GM23338 (cell line): ENCODE measurements around the gene ANO7.

Experiments used
- EZH2 ChIP-seq: fragments of 200-600 bp; sonication (generic); IDR thresholded peaks from one replicate; pipeline ENCODE4 v1.8.0; 2017; ENCODE audit warnings: antibody characterized with exemption, mild to moderate bottlenecking, low read depth; ENCODE audit not compliant: unreplicated experiment
- EZH2phosphoT487 ChIP-seq: fragments of 200-600 bp; sonication (generic); IDR thresholded peaks from one replicate; pipeline ENCODE4 v1.8.1; 2018; ENCODE audit warnings: antibody characterized with exemption; ENCODE audit not compliant: unreplicated experiment
- POLR2AphosphoS5 ChIP-seq: IDR thresholded peaks from 2 replicates; pipeline ENCODE4 v1.6.1; 2016; ENCODE audit warnings: antibody characterized with exemption, low read depth
- TF ChIP-seq, protein P1 (sequence below), 2 experiments: fragments of 200-600 bp in 1 of 2; sonication (generic) in 1 of 2; conservative IDR thresholded peaks; 2 replicates each; pipeline versions ENCODE4 v1.5.1 to v1.6.1; 2016 to 2017; ENCODE audit warnings: antibody characterized with exemption in 2 of 2, low read depth in 2 of 2, mild to moderate bottlenecking in 2 of 2, moderate library complexity in 1 of 2
- TF ChIP-seq, protein P2 (sequence below): IDR thresholded peaks from 2 replicates; pipeline ENCODE4 v1.6.1; 2016; ENCODE audit warnings: antibody characterized with exemption

DNA sequence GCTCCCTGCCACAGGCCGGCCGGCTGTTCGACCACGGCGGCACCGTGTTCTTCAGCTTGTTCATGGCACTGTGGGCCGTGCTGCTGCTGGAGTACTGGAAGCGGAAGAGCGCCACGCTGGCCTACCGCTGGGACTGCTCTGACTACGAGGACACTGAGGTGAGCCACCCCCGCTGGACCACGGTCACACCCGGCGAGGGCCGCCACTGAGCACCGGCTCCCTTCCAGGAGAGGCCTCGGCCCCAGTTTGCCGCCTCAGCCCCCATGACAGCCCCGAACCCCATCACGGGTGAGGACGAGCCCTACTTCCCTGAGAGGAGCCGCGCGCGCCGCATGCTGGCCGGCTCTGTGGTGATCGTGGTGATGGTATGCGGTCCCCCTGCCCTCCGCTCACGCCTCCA is 20.8 kb downstream of the ANO7 start:
- TF ChIP-seq EZH2 (no peak), POLR2AphosphoS5 (no peak), EZH2phosphoT487 (no peak)
- TF ChIP-seq, protein P1, sequence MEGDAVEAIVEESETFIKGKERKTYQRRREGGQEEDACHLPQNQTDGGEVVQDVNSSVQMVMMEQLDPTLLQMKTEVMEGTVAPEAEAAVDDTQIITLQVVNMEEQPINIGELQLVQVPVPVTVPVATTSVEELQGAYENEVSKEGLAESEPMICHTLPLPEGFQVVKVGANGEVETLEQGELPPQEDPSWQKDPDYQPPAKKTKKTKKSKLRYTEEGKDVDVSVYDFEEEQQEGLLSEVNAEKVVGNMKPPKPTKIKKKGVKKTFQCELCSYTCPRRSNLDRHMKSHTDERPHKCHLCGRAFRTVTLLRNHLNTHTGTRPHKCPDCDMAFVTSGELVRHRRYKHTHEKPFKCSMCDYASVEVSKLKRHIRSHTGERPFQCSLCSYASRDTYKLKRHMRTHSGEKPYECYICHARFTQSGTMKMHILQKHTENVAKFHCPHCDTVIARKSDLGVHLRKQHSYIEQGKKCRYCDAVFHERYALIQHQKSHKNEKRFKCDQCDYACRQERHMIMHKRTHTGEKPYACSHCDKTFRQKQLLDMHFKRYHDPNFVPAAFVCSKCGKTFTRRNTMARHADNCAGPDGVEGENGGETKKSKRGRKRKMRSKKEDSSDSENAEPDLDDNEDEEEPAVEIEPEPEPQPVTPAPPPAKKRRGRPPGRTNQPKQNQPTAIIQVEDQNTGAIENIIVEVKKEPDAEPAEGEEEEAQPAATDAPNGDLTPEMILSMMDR (conservative IDR thresholded peaks at IDR 0.05; ENCODE audit: low read depth in 2 of 2): no peak
- TF ChIP-seq, protein P2, sequence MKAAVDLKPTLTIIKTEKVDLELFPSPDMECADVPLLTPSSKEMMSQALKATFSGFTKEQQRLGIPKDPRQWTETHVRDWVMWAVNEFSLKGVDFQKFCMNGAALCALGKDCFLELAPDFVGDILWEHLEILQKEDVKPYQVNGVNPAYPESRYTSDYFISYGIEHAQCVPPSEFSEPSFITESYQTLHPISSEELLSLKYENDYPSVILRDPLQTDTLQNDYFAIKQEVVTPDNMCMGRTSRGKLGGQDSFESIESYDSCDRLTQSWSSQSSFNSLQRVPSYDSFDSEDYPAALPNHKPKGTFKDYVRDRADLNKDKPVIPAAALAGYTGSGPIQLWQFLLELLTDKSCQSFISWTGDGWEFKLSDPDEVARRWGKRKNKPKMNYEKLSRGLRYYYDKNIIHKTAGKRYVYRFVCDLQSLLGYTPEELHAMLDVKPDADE: no peak
